SU-DHL-6 (cell line): ENCODE results near the gene COX10.
"Not testable (repeated sequence)": the region's sequence is repeated elsewhere in the genome, so short reads cannot be mapped to it uniquely, and the experiment has no call there.

ENCODE experiments used
- H2AFZ ChIP-seq: fragments of 200-600 bp; sonication (generic); 2 replicates; pipeline ENCODE4 v1.6.1; 2014; ENCODE audit warnings: low read depth, mild to moderate bottlenecking, moderate library complexity, mixed read lengths, antibody characterized with exemption, low read length; ENCODE audit not compliant: severe bottlenecking
- H3F3A ChIP-seq: fragments of 200-600 bp; shearing (Covaris generic); 2 replicates; pipeline ENCODE4 v1.6.0; 2016; ENCODE audit warnings: antibody characterized with exemption, mild to moderate bottlenecking; ENCODE audit not compliant: insufficient read depth
- H3K27ac ChIP-seq: fragments of 200-600 bp; sonication (generic); 2 replicates; pipeline ENCODE4 v1.5.1; 2016; ENCODE audit warnings: low read depth, mild to moderate bottlenecking, low read length, moderate library complexity, mixed read lengths
- H3K27me3 ChIP-seq: fragments of 200-600 bp; sonication (generic), shearing (Covaris generic); 2 replicates; pipeline ENCODE4 v1.6.0; 2014; ENCODE audit warnings: mild to moderate bottlenecking, low read length
- H3K36me3 ChIP-seq: fragments of 200-600 bp; sonication (generic); 2 replicates; pipeline ENCODE4 v1.6.1; 2014; ENCODE audit warnings: mild to moderate bottlenecking, low read length, mixed read lengths
- H3K4me2 ChIP-seq: fragments of 300-600, 200-600 bp; shearing (Covaris generic), sonication (generic); 2 replicates; pipeline ENCODE4 v1.6.0; 2014; ENCODE audit warnings: low read length, low read depth, mild to moderate bottlenecking; ENCODE audit not compliant: poor library complexity, severe bottlenecking
- H3K4me3 ChIP-seq: fragments of 200-600 bp; sonication (generic); 2 replicates; pipeline ENCODE4 v1.5.1; 2014; ENCODE audit warnings: antibody characterized with exemption, low read length, mild to moderate bottlenecking, mixed read lengths; ENCODE audit not compliant: insufficient read depth, poor library complexity, severe bottlenecking
- H3K79me2 ChIP-seq: fragments of 200-600 bp; sonication (generic); 2 replicates; pipeline ENCODE4 v1.6.1; 2014; ENCODE audit warnings: mild to moderate bottlenecking, low read length, moderate library complexity; ENCODE audit not compliant: insufficient read depth
- H3K9ac ChIP-seq: fragments of 200-600 bp; sonication (generic); 2 replicates; pipeline ENCODE4 v1.7.0; 2014; ENCODE audit warnings: mild to moderate bottlenecking, low read length
- H3K9me2 ChIP-seq: fragments of 200-600 bp; sonication (generic); replicated peaks from 2 replicates; pipeline ENCODE4 v1.6.1; 2014; ENCODE audit warnings: low read length; ENCODE audit not compliant: insufficient read depth
- H3K9me3 ChIP-seq: fragments of 200-600 bp; sonication (generic); 2 replicates; pipeline ENCODE4 v1.6.1; 2014; ENCODE audit warnings: low read length, mixed read lengths; ENCODE audit not compliant: insufficient read depth
- H4K20me1 ChIP-seq: fragments of 200-600 bp; sonication (generic); 2 replicates; pipeline ENCODE4 v1.6.1; 2014; ENCODE audit warnings: low read depth, mild to moderate bottlenecking, antibody characterized with exemption, low read length, moderate library complexity, mixed read lengths
- CTCF ChIP-seq: fragments of 200-600 bp; sonication (generic); IDR thresholded peaks from one replicate; pipeline ENCODE4 v1.5.1; 2017; ENCODE audit warnings: antibody characterized with exemption, mild to moderate bottlenecking, low read length, moderate library complexity; ENCODE audit not compliant: insufficient read depth, poor library complexity, severe bottlenecking
- EZH2phosphoT487 ChIP-seq: fragments of 200-600 bp; sonication (generic), shearing (Covaris generic); conservative IDR thresholded peaks from 2 replicates; pipeline ENCODE4 v1.6.1; 2018; ENCODE audit warnings: mild to moderate bottlenecking, antibody characterized with exemption, low read length, moderate library complexity, mixed read lengths

Gene COX10

GRCh38 chr17:14168582-14168981 is 99.3 kb downstream of the COX10 start:
- Histone ChIP-seq H3K9me3 (no peaks in the 10 kb centered on the region), H3K9me2 (no peaks in the 10 kb centered on the region), H3K9ac (no peak overlapping the region), H3K36me3 (0 out of 2 replicates have a peak, but pooled peaks cover 4% of the 10 kb centered on the region), H4K20me1 (no peaks in the 10 kb centered on the region), H3K27me3 (no peaks in the 10 kb centered on the region), H3K4me2 (no peak overlapping the region), H3K4me3 (no peak overlapping the region), H3F3A (no peaks in the 10 kb centered on the region), H2AFZ (no peak overlapping the region), H3K79me2 (no peaks in the 10 kb centered on the region), H3K27ac (no peak overlapping the region)
- no peak for TF ChIP-seq CTCF
- no peak for TF ChIP-seq EZH2phosphoT487

- no peak overlapping the region for H2AFZ ChIP-seq
- no peak overlapping the region for H3K9ac ChIP-seq
- no peaks in the 10 kb centered on the region for H3K79me2 ChIP-seq
- H3K36me3 ChIP-seq = 0 out of 2 replicates have a peak, but pooled peaks cover 4% of the 10 kb centered on the region
- no peak overlapping the region for H3K4me3 ChIP-seq
- H3K27me3 ChIP-seq = no peaks in the 10 kb centered on the region
- TF ChIP-seq EZH2phosphoT487 = no peak
- TF ChIP-seq CTCF = no peak
- H3F3A ChIP-seq = no peaks in the 10 kb centered on the region
- no peak overlapping the region for H3K4me2 ChIP-seq
- H3K9me3 ChIP-seq = no peaks in the 10 kb centered on the region
- H3K9me2 ChIP-seq = no peaks in the 10 kb centered on the region
- no peak overlapping the region for H3K27ac ChIP-seq
- H4K20me1 ChIP-seq = no peaks in the 10 kb centered on the region
These were observed 100.0 kb downstream of the COX10 start for GRCh38 chr17:14169287-14169686.

- Histone ChIP-seq H3K36me3 (0 out of 2 replicates have a peak, but pooled peaks cover 4% of the 10 kb centered on the region), H3K4me2 (no peak overlapping the region), H3K27me3 (no peaks in the 10 kb centered on the region), H3K27ac (no peak overlapping the region), H3K4me3 (no peak overlapping the region), H2AFZ (no peak overlapping the region), H3K9me3 (no peaks in the 10 kb centered on the region), H3K9ac (no peak overlapping the region), H3K9me2 (no peaks in the 10 kb centered on the region), H4K20me1 (no peaks in the 10 kb centered on the region), H3F3A (no peaks in the 10 kb centered on the region), H3K79me2 (no peaks in the 10 kb centered on the region)
- TF ChIP-seq CTCF (no peak), EZH2phosphoT487 (no peak)
These were observed 100.6 kb downstream of the COX10 start for GRCh38 chr17:14169901-14170300.

GRCh38 chr17:14176989-14177388 is 107.7 kb downstream of the COX10 start:
- H3K4me3 ChIP-seq, H3K9me2 ChIP-seq, H2AFZ ChIP-seq, H3K9ac ChIP-seq, H4K20me1 ChIP-seq, H3K79me2 ChIP-seq, H3K27me3 ChIP-seq, H3F3A ChIP-seq, H3K36me3 ChIP-seq, H3K27ac ChIP-seq, H3K9me3 ChIP-seq, H3K4me2 ChIP-seq: not testable (repeated sequence)

GRCh38 chr17:14177801-14178200 is 108.5 kb downstream of the COX10 start:
- not testable (repeated sequence) for H2AFZ ChIP-seq, H3F3A ChIP-seq, H4K20me1 ChIP-seq, H3K9me3 ChIP-seq, H3K27me3 ChIP-seq, H3K27ac ChIP-seq, H3K36me3 ChIP-seq, H3K4me2 ChIP-seq, H3K9me2 ChIP-seq, H3K79me2 ChIP-seq, H3K9ac ChIP-seq, H3K4me3 ChIP-seq

- H3K4me2 ChIP-seq, H3F3A ChIP-seq: not testable (repeated sequence)
These were observed 110.6 kb downstream of the COX10 start for GRCh38 chr17:14179951-14180350.

More at GRCh38 chr17:14179951-14180350, 110.6 kb downstream of the COX10 start:
- not testable (repeated sequence) for H3K36me3 ChIP-seq, H3K9me2 ChIP-seq, H3K27ac ChIP-seq, H4K20me1 ChIP-seq, H3K9me3 ChIP-seq, H3K27me3 ChIP-seq, H3K9ac ChIP-seq, H3K4me3 ChIP-seq, H2AFZ ChIP-seq, H3K79me2 ChIP-seq
